Transverse colon (tissue), 4 donors: ENCODE measurements around the gene KNDC1. TPM values are rescaled to one million over a fixed set of nuclear protein-coding genes. Genes with fewer than 3 reads are reported as not detected.

Experiments
- DNase-seq: peaks from one replicate; pipeline ENCODE4 v3.0.0-alpha.2; 2019
- H3K27ac ChIP-seq, 4 donors: fragments of 200-600 bp; sonication (generic); 2 replicates each; pipeline ENCODE4 v1.5.1; 2016 to 2018; ENCODE audit warnings: inconsistent platforms in 4 of 4
- H3K27me3 ChIP-seq: fragments of 200-600 bp; sonication (generic); 2 replicates; pipeline ENCODE4 v1.5.1; 2017; ENCODE audit warnings: inconsistent platforms
- H3K36me3 ChIP-seq, 4 donors: fragments of 200-600 bp; sonication (generic); 2 replicates each; pipeline ENCODE4 v1.5.1; 2017 to 2019; ENCODE audit warnings: inconsistent platforms in 4 of 4
- H3K4me1 ChIP-seq, 4 donors: fragments of 200-600 bp; sonication (generic); 2 replicates each; pipeline ENCODE4 v1.5.1; 2017 to 2020; ENCODE audit warnings: inconsistent platforms in 4 of 4
- H3K4me3 ChIP-seq, 4 donors: fragments of 200-600 bp; sonication (generic); 1 replicate in 1 of 4; 2 replicates in 3 of 4; pipeline versions ENCODE4 v1.5.1 to v1.6.1; 2017 to 2019; ENCODE audit warnings: inconsistent platforms in 4 of 4
- H3K9me3 ChIP-seq, 2 donors: fragments of 200-600 bp; sonication (generic); 2 replicates each; pipeline ENCODE4 v1.5.1; 2017 to 2019; ENCODE audit warnings: inconsistent platforms in 2 of 2
- CTCF ChIP-seq, 5 experiments: fragments of 200-600 bp in 3 of 5; fragments of 450-650 bp in 2 of 5; sonication (generic) in 3 of 5; IDR thresholded peaks; 1 replicate in 2 of 5; 2 replicates in 3 of 5; pipeline ENCODE4 v1.5.1; 2016 to 2017; ENCODE audit warnings: antibody characterized with exemption in 5 of 5, inconsistent platforms in 3 of 5, mild to moderate bottlenecking in 2 of 5, moderate library complexity in 1 of 5
- EP300 ChIP-seq: sonication (generic); formaldehyde crosslinking; IDR thresholded peaks from one replicate; pipeline ENCODE4 v1.6.1; 2017; ENCODE audit warnings: antibody characterized with exemption, low read depth
- POLR2A ChIP-seq: fragments of 450-650 bp; IDR thresholded peaks from one replicate; pipeline ENCODE4 v1.6.1; 2016; ENCODE audit warnings: antibody characterized with exemption, mild to moderate bottlenecking, moderate library complexity
- POLR2AphosphoS5 ChIP-seq, 3 donors: sonication (generic); formaldehyde crosslinking; IDR thresholded peaks; one replicate each; pipeline ENCODE4 v1.6.1; 2016; ENCODE audit warnings: antibody characterized with exemption in 3 of 3
- WGBS, 2 donors: methylation state at CpG; one replicate each; pipeline ENCODE4 v1.1.5; 2018; ENCODE audit warnings: low coverage in 1 of 2; 5-methylcytosine and 5-hydroxymethylcytosine counted together
- in situ Hi-C, 4 donors: fragments of 200-750 bp; cut with MboI; loops; one replicate each; pipeline versions ENCODE4 v1.15.0 to v1.15.1; 2017; ENCODE audit warnings: low sequenced_read_pairs in 3 of 4, low pct_ligation_motif_present in 1 of 4, low pct_unique_long_range_greater_than_20kb in 1 of 4
- intact Hi-C: fragments of 100-400 bp; cut with DNase I; formaldehyde crosslinking; loops from one replicate; pipeline ENCODE4 v1.15.1; 2023; ENCODE audit warnings: low total_unique reads
- total RNA-seq, 4 donors: library from RNA; depleted of rRNA; stranded (reverse); fragments of >200 nt; gene quantifications; one replicate each; pipeline ENCODE4 v1.1.0, GENCODE V29; 2016

KNDC1 gene
- total RNA-seq, 4 donors from 2014 or later, result 0.14 to 1.2 TPM; not detected in 2

- 75% methylated on average over 12 of the region's 12 CpGs; no CpG with 5 or more reads in 1 of the 2 donors for WGBS, 2 donors
- no peak for DNase-seq
These were observed 46.2 kb upstream of the KNDC1 start for GRCh38 chr10:133113847-133114246.

GRCh38 chr10:133114251-133114650 lies 45.8 kb upstream of the KNDC1 start:
- intact Hi-C loops, result no loop called here

More at GRCh38 chr10:133113847-133114246, 46.2 kb upstream of the KNDC1 start:
- Histone ChIP-seq H3K9me3 (no peaks in the 10 kb centered on the region), H3K27me3 (no peaks in the 10 kb centered on the region), H3K4me3 (no peak overlapping the region), H3K36me3 (no peaks in the 10 kb centered on the region), H3K4me1 (no peaks in the 10 kb centered on the region), H3K27ac (no peak overlapping the region)
- TF ChIP-seq POLR2A (no peak), EP300 (no peak), CTCF (IDR thresholded peaks at IDR 0.05) (no peak), POLR2AphosphoS5 (IDR thresholded peaks at IDR 0.05) (no peak)
- in situ Hi-C loops (loop anchor here in 2 of 4 donors (25.0 kb wide), 1 partner anchor 177 kb away; the partner anchor contains the start of gene CFAP46 (in 2 of the 2)), intact Hi-C loops (no loop called here)

GRCh38 chr10:133114726-133115452 lies 45.1 kb upstream of the KNDC1 start:
- TF ChIP-seq EP300 (no peak), POLR2AphosphoS5 (IDR thresholded peaks at IDR 0.05) (no peak), CTCF (IDR thresholded peaks at IDR 0.05) (no peak), POLR2A (no peak)
- WGBS, 2 donors, result 78% methylated on average over 33 of the region's 33 CpGs; no CpG with 5 or more reads in 1 of the 2 donors
- no peaks in the 10 kb centered on the region for H3K4me1 ChIP-seq
- intact Hi-C loops (no loop called here), in situ Hi-C loops (loop anchor here in 2 of 4 donors (25.0 kb wide), 1 partner anchor 178 kb away; the partner anchor contains the start of gene CFAP46 (in 2 of the 2))
- H3K27ac ChIP-seq, result no peak overlapping the region
- H3K27me3 ChIP-seq, result no peaks in the 10 kb centered on the region
- H3K9me3 ChIP-seq, result no peaks in the 10 kb centered on the region
- DNase-seq, result no peak
- H3K36me3 ChIP-seq, result no peaks in the 10 kb centered on the region
- H3K4me3 ChIP-seq, result no peak overlapping the region

More at GRCh38 chr10:133114251-133114650, 45.8 kb upstream of the KNDC1 start:
- in situ Hi-C loops, result loop anchor here in 2 of 4 donors (25.0 kb wide), 1 partner anchor 177 kb away; the partner anchor contains the start of gene CFAP46 (in 2 of the 2)
- DNase-seq, result no peak
- no peaks in the 10 kb centered on the region for H3K9me3 ChIP-seq
- WGBS, 2 donors, result 84 to 89% methylated on average over 9 to 18 of the region's 18 CpGs
- no peak for TF ChIP-seq POLR2A
- TF ChIP-seq POLR2AphosphoS5 (IDR thresholded peaks at IDR 0.05), result no peak
- no peak for TF ChIP-seq EP300
- TF ChIP-seq CTCF (IDR thresholded peaks at IDR 0.05), result no peak
- H3K27ac ChIP-seq, result no peak overlapping the region
- no peak overlapping the region for H3K4me3 ChIP-seq
- no peaks in the 10 kb centered on the region for H3K27me3 ChIP-seq
- no peaks in the 10 kb centered on the region for H3K36me3 ChIP-seq
- no peaks in the 10 kb centered on the region for H3K4me1 ChIP-seq

GRCh38 chr10:133115453-133115842 lies 44.6 kb upstream of the KNDC1 start:
- no peak for TF ChIP-seq CTCF (IDR thresholded peaks at IDR 0.05)
- no peak for TF ChIP-seq POLR2A
- TF ChIP-seq EP300, result no peak
- TF ChIP-seq POLR2AphosphoS5 (IDR thresholded peaks at IDR 0.05), result no peak
- Histone ChIP-seq H3K4me1 (no peaks in the 10 kb centered on the region), H3K36me3 (no peaks in the 10 kb centered on the region), H3K27ac (no peak overlapping the region), H3K9me3 (no peaks in the 10 kb centered on the region), H3K4me3 (no peak overlapping the region), H3K27me3 (no peaks in the 10 kb centered on the region)
- WGBS, 2 donors, result 78% methylated on average over 11 of the region's 13 CpGs; no CpG with 5 or more reads in 1 of the 2 donors
- intact Hi-C loops (no loop called here), in situ Hi-C loops (loop anchor here in 2 of 4 donors (25.0 kb wide), 1 partner anchor 178 kb away; the partner anchor contains the start of gene CFAP46 (in 2 of the 2))
- no peak for DNase-seq
